Adrenal gland (tissue), 12 donors: ENCODE data around the gene SERPINB3. TPM values are rescaled to one million over a fixed set of nuclear protein-coding genes. Genes with fewer than 3 reads are reported as not detected.

Experiments
- DNase-seq, 7 donors: peaks; one replicate each; pipeline ENCODE4 v3.0.0-alpha.2; 2019 to 2020
- H3K27ac ChIP-seq, 5 donors: fragments of 200-600 bp; sonication (generic) in 4 of 5; 1 replicate in 3 of 5; 2 replicates in 2 of 5; pipeline versions ENCODE4 v1.5.1 to v1.8.0; 2016 to 2020; ENCODE audit warnings: mild to moderate bottlenecking in 1 of 5
- H3K27me3 ChIP-seq: fragments of 200-600 bp; 2 replicates; pipeline ENCODE4 v1.8.0; 2021
- H3K36me3 ChIP-seq, 2 donors: fragments of 200-600 bp; replicated peaks in 1 of 2; 1 replicate in 1 of 2; 2 replicates in 1 of 2; pipeline versions ENCODE4 v1.5.1 to v1.8.0; 2018 to 2022
- H3K4me1 ChIP-seq, 2 donors: fragments of 200-600 bp; replicated peaks in 1 of 2; 1 replicate in 1 of 2; 2 replicates in 1 of 2; pipeline versions ENCODE4 v1.5.1 to v1.8.0; 2018 to 2021
- H3K4me3 ChIP-seq, 4 donors: fragments of 200-600 bp; sonication (generic) in 3 of 4; one replicate each; pipeline ENCODE4 v1.5.1; 2016 to 2018
- H3K9me3 ChIP-seq, 3 donors: fragments of 200-600 bp; sonication (generic) in 1 of 3; replicated peaks in 1 of 3; 1 replicate in 2 of 3; 2 replicates in 1 of 3; pipeline versions ENCODE4 v1.5.1 to v1.8.0; 2016 to 2021
- CTCF ChIP-seq, 6 experiments: fragments of 450-650 bp in 4 of 6; fragments of 200-600 bp in 2 of 6; sonication (generic) in 1 of 6; IDR thresholded peaks; 1 replicate in 5 of 6; 2 replicates in 1 of 6; pipeline versions ENCODE4 v1.5.1 to v1.8.0; 2016 to 2021; ENCODE audit warnings: antibody characterized with exemption in 6 of 6, mild to moderate bottlenecking in 2 of 6, moderate library complexity in 1 of 6
- POLR2A ChIP-seq, 2 donors: fragments of 450-650 bp; IDR thresholded peaks; one replicate each; pipeline ENCODE4 v1.6.1; 2017; ENCODE audit warnings: antibody characterized with exemption in 2 of 2, mild to moderate bottlenecking in 2 of 2, moderate library complexity in 1 of 2
- WGBS, 4 donors: extraction: QIAGEN DNeasy Blood & Tissue Kit in 2 of 4; methylation state at CpG; one replicate each; pipeline versions ENCODE4 v1.1.5 to v1.1.7; 2013 to 2017; 5-methylcytosine and 5-hydroxymethylcytosine counted together
- intact Hi-C, 2 donors: fragments of 100-400 bp; cut with DNase I; formaldehyde crosslinking; loops; one replicate each; pipeline versions ENCODE4 v1.14.1 to v1.15.0; 2022 to 2023
- polyA plus RNA-seq, 3 donors: library from polyadenylated mRNA; stranded (reverse); fragments of 200-250 nt in 2 of 3; fragments of 350-450 nt in 1 of 3; fragmentation: Illumina TruSeq in 1 of 3; extraction: RNeasy Lipid Tissue Mini Kit (QIAGEN cat#74804) in 1 of 3; gene quantifications; one replicate each; pipeline ENCODE4 v1.2.3, GENCODE V29; 2013 to 2014
- total RNA-seq, 9 donors: library from RNA; depleted of rRNA in 4 of 9; stranded (reverse); fragments of >200 nt in 4 of 9; fragments of 120-200 nt in 1 of 9; fragmentation: NEBNext Ultra II Directional in 1 of 9; extraction: Animal tissue kit (Norgen Biotek cat#: 25700) in 1 of 9; gene quantifications; one replicate each; pipeline versions ENCODE4 v1.1.0 to v1.2.4, GENCODE V29; 2013 to 2023
- donor health status: healthy with polysubstance abuse.
- donor health status: Bipolar disorder and iron deficiency.
- donor health status: DM: yes; HTN: yes; CAD: no.
- donor health status: DM: no; HTN: no; CAD: no.
- donor health status: DM: no; HTN: no; CAD: no.
- donor health status: DM: yes; HTN: yes; CAD: no.

Gene SERPINB3
- total and polyA plus RNA-seq, 12 donors, result 0.34 TPM; not detected in 11

- 80 to 91% (median 85%) methylated on average over 3 of the region's 3 CpGs for WGBS, 4 donors
- no peaks in the 10 kb centered on the region for H3K27me3 ChIP-seq
- TF ChIP-seq POLR2A (IDR thresholded peaks at IDR 0.05), result no peak
- no peak for TF ChIP-seq CTCF (IDR thresholded peaks at IDR 0.05)
- no peak overlapping the region for H3K27ac ChIP-seq
- H3K36me3 ChIP-seq, result no peaks in the 10 kb centered on the region
- H3K4me3 ChIP-seq, result no peak overlapping the region
- intact Hi-C loops, result no loop called here
- H3K9me3 ChIP-seq, result no peaks in the 10 kb centered on the region
- DNase-seq, result no peak
- H3K4me1 ChIP-seq, result no peaks in the 10 kb centered on the region
Measured at GRCh38 chr18:63624863-63625262, 36.8 kb downstream of the SERPINB3 start.

GRCh38 chr18:63619661-63620060, 42.0 kb downstream of the SERPINB3 start:
- Histone ChIP-seq H3K4me1 (no peaks in the 10 kb centered on the region), H3K36me3 (no peaks in the 10 kb centered on the region), H3K9me3 (no peaks in the 10 kb centered on the region), H3K4me3 (no peak overlapping the region), H3K27me3 (no peaks in the 10 kb centered on the region), H3K27ac (no peak overlapping the region)
- TF ChIP-seq POLR2A (IDR thresholded peaks at IDR 0.05), result no peak
- no peak for TF ChIP-seq CTCF (IDR thresholded peaks at IDR 0.05)
- no peak for DNase-seq
- intact Hi-C loops, result no loop called here
- WGBS, 4 donors, result 86 to 95% (median 90%) methylated on average over 3 of the region's 3 CpGs

- no peak for TF ChIP-seq CTCF (IDR thresholded peaks at IDR 0.05)
- no peak for TF ChIP-seq POLR2A (IDR thresholded peaks at IDR 0.05)
- Histone ChIP-seq H3K4me1 (no peaks in the 10 kb centered on the region), H3K4me3 (no peak overlapping the region), H3K27me3 (no peaks in the 10 kb centered on the region), H3K9me3 (no peaks in the 10 kb centered on the region), H3K27ac (no peak overlapping the region), H3K36me3 (no peaks in the 10 kb centered on the region)
- WGBS, 4 donors, result 80 to 88% (median 86%) methylated on average over 2 of the region's 2 CpGs
- intact Hi-C loops, result no loop called here
- DNase-seq, result no peak
Measured at GRCh38 chr18:63617915-63618234, 43.8 kb downstream of the SERPINB3 start.

- Histone ChIP-seq H3K27me3 (no peaks in the 10 kb centered on the region), H3K9me3 (no peaks in the 10 kb centered on the region), H3K27ac (no peak overlapping the region), H3K4me1 (no peaks in the 10 kb centered on the region), H3K36me3 (no peaks in the 10 kb centered on the region), H3K4me3 (no peak overlapping the region)
- 30 to 40% (median 31%) methylated on average over 3 of the region's 3 CpGs for WGBS, 4 donors
- no peak for DNase-seq
- intact Hi-C loops, result no loop called here
- TF ChIP-seq CTCF (IDR thresholded peaks at IDR 0.05) (no peak), POLR2A (IDR thresholded peaks at IDR 0.05) (no peak)
Measured at GRCh38 chr18:63617049-63617914, 44.4 kb downstream of the SERPINB3 start.
